Keratinocyte (primary cell): ENCODE measurements around the gene NLK. TPM values are rescaled to one million over a fixed set of nuclear protein-coding genes. Genes with fewer than 3 reads are reported as not detected.

Experiments
- DNase-seq: peaks from one replicate; pipeline ENCODE4 v3.0.0-alpha.2; 2011; ENCODE audit warnings: low read depth, missing footprints, low spot score
- FAIRE-seq: peaks from 2 replicates; lab custom pipeline; 2011; peaks lifted over from hg19 to GRCh38; lab: Jason Lieb, UNC
- H2AFZ ChIP-seq: 2 replicates; pipeline ENCODE4 v1.6.0; 2012; ENCODE audit warnings: low read length, control low read depth, inconsistent platforms; ENCODE audit not compliant: control insufficient read depth
- H3K27ac ChIP-seq: 2 replicates; pipeline ENCODE4 v1.5.1; 2011; ENCODE audit warnings: low read length; ENCODE audit not compliant: control insufficient read depth, insufficient read depth
- H3K27me3 ChIP-seq: 3 replicates; pipeline ENCODE4 v1.6.0; 2011; ENCODE audit warnings: low read length; ENCODE audit not compliant: control insufficient read depth, insufficient read depth; ENCODE audit errors: extremely low read depth
- H3K36me3 ChIP-seq, 2 experiments: 2 replicates in 1 of 2; 3 replicates in 1 of 2; pipeline ENCODE4 v1.5.1; 2011; ENCODE audit warnings: low read length in 2 of 2, mild to moderate bottlenecking in 1 of 2; ENCODE audit not compliant: control insufficient read depth in 2 of 2, insufficient read depth in 2 of 2; ENCODE audit errors: extremely low read depth in 1 of 2
- H3K4me1 ChIP-seq: 3 replicates; pipeline ENCODE4 v1.5.1; 2011; ENCODE audit warnings: low read length; ENCODE audit not compliant: control insufficient read depth, insufficient read depth; ENCODE audit errors: extremely low read depth
- H3K4me2 ChIP-seq: 3 replicates; pipeline ENCODE4 v1.6.0; 2011; ENCODE audit warnings: low read depth, low read length; ENCODE audit not compliant: control insufficient read depth, insufficient read depth; ENCODE audit errors: extremely low read depth
- H3K4me3 ChIP-seq, 3 experiments: fragments of 200-600 bp in 1 of 3; sonication (generic) in 1 of 3; 2 replicates in 2 of 3; 3 replicates in 1 of 3; pipeline ENCODE4 v1.5.1; 2011 to 2016; ENCODE audit warnings: low read length in 3 of 3, mild to moderate bottlenecking in 3 of 3, control low read depth in 2 of 3, inconsistent platforms in 1 of 3, low read depth in 1 of 3, mixed read lengths in 1 of 3, mixed run types in 1 of 3, moderate library complexity in 1 of 3; ENCODE audit not compliant: control insufficient read depth in 2 of 3, insufficient read depth in 2 of 3; ENCODE audit errors: extremely low read depth in 1 of 3
- H3K79me2 ChIP-seq: 2 replicates; pipeline ENCODE4 v1.6.0; 2012; ENCODE audit warnings: low read length; ENCODE audit not compliant: control insufficient read depth, insufficient read depth
- H3K9ac ChIP-seq: 3 replicates; pipeline ENCODE4 v1.6.0; 2011; ENCODE audit warnings: low read length; ENCODE audit not compliant: control insufficient read depth, insufficient read depth; ENCODE audit errors: extremely low read depth
- H3K9me1 ChIP-seq: 3 replicates; pipeline ENCODE4 v1.6.0; 2011; ENCODE audit warnings: low read length; ENCODE audit not compliant: control insufficient read depth, insufficient read depth; ENCODE audit errors: extremely low read depth
- H3K9me3 ChIP-seq: 2 replicates; pipeline ENCODE4 v1.5.1; 2012; ENCODE audit warnings: low read depth, low read length; ENCODE audit not compliant: control insufficient read depth
- H4K20me1 ChIP-seq: 3 replicates; pipeline ENCODE4 v1.6.0; 2011; ENCODE audit warnings: low read length; ENCODE audit not compliant: control insufficient read depth, insufficient read depth; ENCODE audit errors: extremely low read depth
- EZH2 ChIP-seq: IDR thresholded peaks from one replicate; pipeline ENCODE4 v1.6.1; 2012; ENCODE audit warnings: inconsistent platforms, mild to moderate bottlenecking, low read length, moderate library complexity
- dilution Hi-C: fragments of 300-500 bp; cut with MboI; formaldehyde crosslinking; loops from one replicate; pipeline ENCODE4 v1.7.0; 2020; ENCODE audit warnings: low sequenced_read_pairs; ENCODE audit not compliant: extremely low pct_ligation_motif_present
- polyA minus RNA-seq, 3 experiments: library from RNA; depleted of rRNA, polyadenylated mRNA; stranded (reverse); fragments of >200 nt; gene quantifications; 1 replicate in 1 of 3; 2 replicates in 1 of 3; 3 replicates in 1 of 3; pipeline ENCODE4 v1.2.3, GENCODE V29; 2011
- polyA plus RNA-seq, 5 experiments: library from polyadenylated mRNA; depleted of rRNA in 3 of 5; stranded (reverse) in 3 of 5; stranded (forward) in 1 of 5; unstranded in 1 of 5; fragments of >200 nt; gene quantifications; 1 replicate in 1 of 5; 2 replicates in 3 of 5; 3 replicates in 1 of 5; pipeline versions ENCODE4 v1.2.1 to v1.2.3, GENCODE V29; 2011 to 2012; ENCODE audit warnings: missing spikeins in 2 of 5, low read depth in 1 of 5, low replicate concordance in 1 of 5
- TF ChIP-seq, protein P1 (sequence below), 3 experiments: IDR thresholded peaks in 1 of 3; conservative IDR thresholded peaks in 1 of 3; optimal IDR thresholded peaks in 1 of 3; 2 replicates in 2 of 3; 3 replicates in 1 of 3; pipeline versions ENCODE3 to v1.5.1; 2011; ENCODE audit warnings: low read length in 3 of 3, mild to moderate bottlenecking in 3 of 3, moderate library complexity in 2 of 3, control low read depth in 1 of 3, inconsistent platforms in 1 of 3; ENCODE audit not compliant: insufficient read depth in 2 of 3; ENCODE audit errors: extremely low read depth in 1 of 3

NLK gene
- polyA plus RNA-seq (12.8 to 21.4 TPM (median 20.9 TPM) in 3 replicates), polyA minus RNA-seq (22.9 to 47.5 TPM (median 24.4 TPM) in 3 replicates)
- polyA plus RNA-seq (2011; ENCODE audit: low read depth), result 2.5 TPM
- polyA plus RNA-seq (2011; cell fraction: cytosol; rRNA removed), result 7.8 and 16.3 TPM in 2 replicates
- 24.3 and 25.3 TPM in 2 replicates for polyA plus RNA-seq (2011; cell fraction: nucleus; rRNA removed)
- 7.4 and 9.5 TPM in 2 replicates for polyA plus RNA-seq (2012; ENCODE audit: low replicate concordance)
- 13.6 TPM for polyA minus RNA-seq (2011; cell fraction: cytosol; rRNA and poly(A)+ RNA removed)
- polyA minus RNA-seq (2011; cell fraction: nucleus; rRNA and poly(A)+ RNA removed), result 29.8 and 41.3 TPM in 2 replicates

DNA sequence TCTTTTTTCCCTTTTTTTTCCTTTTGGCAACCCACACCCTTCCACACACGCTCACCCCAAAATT lies at the start of gene NLK:
Gene NLK (plus strand): TSS at position 21 of the 64 bp plus-strand sequence. CDS start 197 bp downstream, outside the sequence.
- no peak for TF ChIP-seq EZH2
- TF ChIP-seq, protein P1, sequence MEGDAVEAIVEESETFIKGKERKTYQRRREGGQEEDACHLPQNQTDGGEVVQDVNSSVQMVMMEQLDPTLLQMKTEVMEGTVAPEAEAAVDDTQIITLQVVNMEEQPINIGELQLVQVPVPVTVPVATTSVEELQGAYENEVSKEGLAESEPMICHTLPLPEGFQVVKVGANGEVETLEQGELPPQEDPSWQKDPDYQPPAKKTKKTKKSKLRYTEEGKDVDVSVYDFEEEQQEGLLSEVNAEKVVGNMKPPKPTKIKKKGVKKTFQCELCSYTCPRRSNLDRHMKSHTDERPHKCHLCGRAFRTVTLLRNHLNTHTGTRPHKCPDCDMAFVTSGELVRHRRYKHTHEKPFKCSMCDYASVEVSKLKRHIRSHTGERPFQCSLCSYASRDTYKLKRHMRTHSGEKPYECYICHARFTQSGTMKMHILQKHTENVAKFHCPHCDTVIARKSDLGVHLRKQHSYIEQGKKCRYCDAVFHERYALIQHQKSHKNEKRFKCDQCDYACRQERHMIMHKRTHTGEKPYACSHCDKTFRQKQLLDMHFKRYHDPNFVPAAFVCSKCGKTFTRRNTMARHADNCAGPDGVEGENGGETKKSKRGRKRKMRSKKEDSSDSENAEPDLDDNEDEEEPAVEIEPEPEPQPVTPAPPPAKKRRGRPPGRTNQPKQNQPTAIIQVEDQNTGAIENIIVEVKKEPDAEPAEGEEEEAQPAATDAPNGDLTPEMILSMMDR (optimal IDR thresholded peaks at IDR 0.05 in 1 of 3, IDR thresholded peaks at IDR 0.05 in 1 of 3, conservative IDR thresholded peaks at IDR 0.05 in 1 of 3; ENCODE audit: extremely low read depth in 1 of 3, insufficient read depth in 2 of 3, low read length in 3 of 3), result no peak
- peak within 1 kb of the TSS; percentile 41 for H3K27ac ChIP-seq
- no peaks in the 10 kb centered on the region for H3K9me3 ChIP-seq
- peaks cover 3 to 12% of the 10 kb centered on the region in 2 experiments for H3K36me3 ChIP-seq
- peaks cover 2% of the 10 kb centered on the region for H3K9me1 ChIP-seq
- H2AFZ ChIP-seq, result no peak within 1 kb of the TSS
- H4K20me1 ChIP-seq, result peaks cover 2% of the 10 kb centered on the region
- dilution Hi-C loops, result no loop called here
- H3K4me3 ChIP-seq, result peak within 1 kb of the TSS; percentile 72 to 91 (median 73)
- H3K27me3 ChIP-seq, result no peaks in the 10 kb centered on the region
- H3K4me2 ChIP-seq, result peak within 1 kb of the TSS; percentile 63
- peaks cover 23% of the 10 kb centered on the region for H3K4me1 ChIP-seq
- peaks cover 54% of the 10 kb centered on the region for H3K79me2 ChIP-seq
- FAIRE-seq (no peak), DNase-seq (no peak)
- H3K9ac ChIP-seq, result peak within 1 kb of the TSS; percentile 70

DNA sequence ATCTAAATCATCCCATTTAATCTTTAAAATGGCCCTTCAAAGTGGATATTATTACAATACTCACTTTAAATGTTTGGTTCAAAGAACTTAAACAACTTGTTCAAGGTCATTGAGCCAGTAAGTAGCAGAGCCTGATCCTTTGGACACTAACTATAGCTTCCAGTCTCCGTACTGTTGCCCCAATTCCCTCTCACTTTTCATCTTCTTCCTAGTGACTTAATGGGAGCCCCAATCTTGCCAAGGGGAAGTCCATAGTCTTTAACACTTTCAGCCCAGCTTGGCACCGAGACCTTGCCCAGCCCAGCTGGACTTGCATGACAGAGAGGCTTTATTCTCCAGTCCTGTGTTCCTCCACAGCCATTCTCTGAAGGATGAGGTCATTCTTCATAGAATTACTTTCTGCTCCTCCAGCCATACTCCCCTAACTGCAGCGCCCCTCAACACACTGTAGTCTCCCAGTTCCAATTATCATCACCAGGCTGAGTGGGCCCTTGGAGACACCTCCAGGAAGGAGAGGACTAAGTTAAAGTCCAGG lies 49.2 kb upstream of the NLK start:
- TF ChIP-seq, protein P1 (optimal IDR thresholded peaks at IDR 0.05 in 1 of 3, IDR thresholded peaks at IDR 0.05 in 1 of 3, conservative IDR thresholded peaks at IDR 0.05 in 1 of 3; ENCODE audit: extremely low read depth in 1 of 3, insufficient read depth in 2 of 3, low read length in 3 of 3), result no peak
- TF ChIP-seq EZH2, result no peak
- no peaks in the 10 kb centered on the region for H3K27me3 ChIP-seq
- H3K9ac ChIP-seq, result no peak overlapping the region
- peaks cover 22% of the 10 kb centered on the region for H3K4me1 ChIP-seq
- no peak overlapping the region for H3K4me3 ChIP-seq
- H4K20me1 ChIP-seq, result no peaks in the 10 kb centered on the region
- dilution Hi-C loops, result no loop called here
- H3K79me2 ChIP-seq, result no peaks in the 10 kb centered on the region
- DNase-seq (no peak), FAIRE-seq (no peak)
- H2AFZ ChIP-seq, result no peak overlapping the region
- H3K27ac ChIP-seq, result no peak overlapping the region
- no peaks in the 10 kb centered on the region for H3K9me1 ChIP-seq
- H3K36me3 ChIP-seq, result no peaks in the 10 kb centered on the region
- no peaks in the 10 kb centered on the region for H3K9me3 ChIP-seq
- H3K4me2 ChIP-seq, result no peak overlapping the region
